ENCODE results near the gene TMEM11.

DNA sequence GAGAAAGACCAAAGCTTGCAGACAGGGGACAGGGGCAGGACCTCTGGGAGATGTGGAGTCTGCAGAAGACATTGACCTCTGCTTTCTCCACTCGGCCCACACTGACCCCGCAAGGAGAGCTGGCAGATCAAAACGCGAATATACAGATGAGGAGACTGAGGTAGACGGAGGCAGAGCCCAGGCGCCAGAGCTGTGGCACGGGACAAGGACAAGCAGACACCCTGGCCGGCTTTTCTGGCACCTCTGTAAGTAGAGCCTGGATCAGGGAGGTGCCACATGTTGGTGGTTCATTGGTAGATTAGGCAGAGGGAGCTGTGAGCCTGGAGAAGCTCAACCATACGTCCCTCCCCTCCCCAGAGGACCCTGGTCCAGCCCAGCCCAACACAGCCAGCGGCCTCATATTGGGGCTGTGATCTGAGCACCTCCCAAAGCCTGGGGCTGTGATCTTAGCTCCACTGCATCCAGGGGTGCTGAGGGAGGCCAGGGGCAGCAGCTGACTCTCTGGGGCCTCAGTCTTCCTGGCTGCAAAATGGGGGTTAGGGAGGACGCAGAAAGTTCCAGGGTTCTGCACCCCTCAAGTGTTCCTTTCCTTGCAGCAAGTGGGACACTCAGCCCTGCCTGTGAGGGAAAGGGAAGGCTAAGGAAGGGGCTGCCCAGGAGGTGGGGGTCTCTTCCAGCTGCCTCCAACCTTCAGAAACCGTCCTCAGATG, 35.3 kb upstream of the TMEM11 start:
- TF ChIP-seq, protein P1, sequence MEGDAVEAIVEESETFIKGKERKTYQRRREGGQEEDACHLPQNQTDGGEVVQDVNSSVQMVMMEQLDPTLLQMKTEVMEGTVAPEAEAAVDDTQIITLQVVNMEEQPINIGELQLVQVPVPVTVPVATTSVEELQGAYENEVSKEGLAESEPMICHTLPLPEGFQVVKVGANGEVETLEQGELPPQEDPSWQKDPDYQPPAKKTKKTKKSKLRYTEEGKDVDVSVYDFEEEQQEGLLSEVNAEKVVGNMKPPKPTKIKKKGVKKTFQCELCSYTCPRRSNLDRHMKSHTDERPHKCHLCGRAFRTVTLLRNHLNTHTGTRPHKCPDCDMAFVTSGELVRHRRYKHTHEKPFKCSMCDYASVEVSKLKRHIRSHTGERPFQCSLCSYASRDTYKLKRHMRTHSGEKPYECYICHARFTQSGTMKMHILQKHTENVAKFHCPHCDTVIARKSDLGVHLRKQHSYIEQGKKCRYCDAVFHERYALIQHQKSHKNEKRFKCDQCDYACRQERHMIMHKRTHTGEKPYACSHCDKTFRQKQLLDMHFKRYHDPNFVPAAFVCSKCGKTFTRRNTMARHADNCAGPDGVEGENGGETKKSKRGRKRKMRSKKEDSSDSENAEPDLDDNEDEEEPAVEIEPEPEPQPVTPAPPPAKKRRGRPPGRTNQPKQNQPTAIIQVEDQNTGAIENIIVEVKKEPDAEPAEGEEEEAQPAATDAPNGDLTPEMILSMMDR (IDR thresholded peaks at IDR 0.05; ENCODE audit: insufficient read depth, low read depth, low read length), result no peak
- TF ChIP-seq EZH2 (IDR thresholded peaks at IDR 0.05; ENCODE audit: insufficient read depth, low read length), result no peak
